Measurements from ENCODE around the gene FKBP5. TPM values are rescaled to one million over a fixed set of nuclear protein-coding genes. Genes with fewer than 3 reads are reported as not detected.

Gene FKBP5
- total RNA-seq, 1 donor from 2014 or later = 108 TPM

GRCh38 chr6:35550437-35550836 lies 138.3 kb downstream of the FKBP5 start:
- TF ChIP-seq, protein P1, sequence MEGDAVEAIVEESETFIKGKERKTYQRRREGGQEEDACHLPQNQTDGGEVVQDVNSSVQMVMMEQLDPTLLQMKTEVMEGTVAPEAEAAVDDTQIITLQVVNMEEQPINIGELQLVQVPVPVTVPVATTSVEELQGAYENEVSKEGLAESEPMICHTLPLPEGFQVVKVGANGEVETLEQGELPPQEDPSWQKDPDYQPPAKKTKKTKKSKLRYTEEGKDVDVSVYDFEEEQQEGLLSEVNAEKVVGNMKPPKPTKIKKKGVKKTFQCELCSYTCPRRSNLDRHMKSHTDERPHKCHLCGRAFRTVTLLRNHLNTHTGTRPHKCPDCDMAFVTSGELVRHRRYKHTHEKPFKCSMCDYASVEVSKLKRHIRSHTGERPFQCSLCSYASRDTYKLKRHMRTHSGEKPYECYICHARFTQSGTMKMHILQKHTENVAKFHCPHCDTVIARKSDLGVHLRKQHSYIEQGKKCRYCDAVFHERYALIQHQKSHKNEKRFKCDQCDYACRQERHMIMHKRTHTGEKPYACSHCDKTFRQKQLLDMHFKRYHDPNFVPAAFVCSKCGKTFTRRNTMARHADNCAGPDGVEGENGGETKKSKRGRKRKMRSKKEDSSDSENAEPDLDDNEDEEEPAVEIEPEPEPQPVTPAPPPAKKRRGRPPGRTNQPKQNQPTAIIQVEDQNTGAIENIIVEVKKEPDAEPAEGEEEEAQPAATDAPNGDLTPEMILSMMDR (IDR thresholded peaks at IDR 0.05) = no peak

DNA sequence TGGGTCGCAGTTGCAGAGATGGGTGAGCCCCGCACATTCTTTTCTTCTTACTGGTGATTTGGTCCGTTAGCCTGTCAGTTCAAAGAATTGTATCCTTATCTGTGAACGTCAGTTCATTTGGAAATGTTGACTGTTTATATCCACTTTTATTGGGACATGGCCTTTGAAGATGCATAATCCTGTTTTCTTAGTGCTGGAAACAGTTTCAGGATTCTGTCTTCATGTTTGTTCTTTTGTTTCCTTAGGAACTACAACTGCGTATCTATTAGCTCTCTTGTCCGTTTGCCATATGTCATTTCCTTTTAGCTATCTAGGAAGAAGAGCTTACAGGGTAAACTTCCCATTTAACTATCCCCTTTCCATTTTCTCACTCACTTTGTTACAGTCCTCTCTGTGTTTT lies 141.0 kb downstream of the FKBP5 start:
- H3K27me3 Mint-ChIP-seq (ENCODE audit: unreplicated experiment) = peaks cover 26% of the 10 kb centered on the region
- TF ChIP-seq, protein P1 (IDR thresholded peaks at IDR 0.05) = no peak
- H3K27ac Mint-ChIP-seq (ENCODE audit: unreplicated experiment) = no peak overlapping the region
- H3K4me3 Mint-ChIP-seq (ENCODE audit: unreplicated experiment) = no peak overlapping the region
- peaks cover 11% of the 10 kb centered on the region for H3K9me3 Mint-ChIP-seq (ENCODE audit: unreplicated experiment)
- no peaks in the 10 kb centered on the region for H3K4me1 Mint-ChIP-seq (ENCODE audit: unreplicated experiment)
- DNase-seq (ENCODE audit: extremely low spot score, unreplicated experiment) = no peak
- peaks cover 3% of the 10 kb centered on the region for H3K36me3 Mint-ChIP-seq (ENCODE audit: unreplicated experiment)

More at GRCh38 chr6:35550437-35550836, 138.3 kb downstream of the FKBP5 start:
- Mint-ChIP-seq H3K9me3 (ENCODE audit: unreplicated experiment) (peaks cover 11% of the 10 kb centered on the region), H3K4me1 (ENCODE audit: unreplicated experiment) (no peaks in the 10 kb centered on the region), H3K27me3 (ENCODE audit: unreplicated experiment) (peaks cover 29% of the 10 kb centered on the region), H3K27ac (ENCODE audit: unreplicated experiment) (no peak overlapping the region), H3K4me3 (ENCODE audit: unreplicated experiment) (no peak overlapping the region), H3K36me3 (ENCODE audit: unreplicated experiment) (peaks cover 3% of the 10 kb centered on the region)
- DNase-seq (ENCODE audit: extremely low spot score, unreplicated experiment) = no peak

DNA sequence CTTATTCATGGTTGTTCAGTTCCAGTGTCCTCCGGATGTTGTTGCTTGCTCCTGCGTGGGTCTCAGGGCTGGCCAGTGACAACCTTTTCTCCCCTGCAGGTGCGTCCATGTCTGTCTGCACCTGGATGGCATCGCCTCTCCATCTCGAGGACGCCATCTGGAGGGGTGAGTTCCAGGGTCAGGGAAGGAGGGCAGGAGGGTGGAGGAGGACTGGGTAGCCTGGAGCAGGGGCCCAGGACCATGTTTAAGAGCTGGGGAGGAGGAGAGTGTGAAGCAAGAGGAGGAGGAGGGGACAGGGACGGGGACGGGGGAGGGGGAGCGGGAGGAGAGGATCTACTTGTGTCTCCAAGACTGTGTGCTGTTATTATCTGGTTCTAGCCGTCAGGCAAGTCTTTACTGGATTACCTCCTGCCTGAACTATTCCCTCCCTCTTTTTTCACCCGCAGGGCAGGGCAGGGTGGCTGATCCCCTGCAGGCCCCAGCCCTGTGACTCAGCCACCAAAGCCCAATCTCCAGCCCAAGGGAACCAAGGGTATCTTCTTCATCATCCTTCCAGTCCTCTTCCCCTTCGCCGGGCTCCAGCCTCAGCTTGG lies 143.8 kb downstream of the FKBP5 start:
- H3K4me1 Mint-ChIP-seq (ENCODE audit: unreplicated experiment) = no peaks in the 10 kb centered on the region
- H3K36me3 Mint-ChIP-seq (ENCODE audit: unreplicated experiment) = peaks cover 2% of the 10 kb centered on the region
- peaks cover 9% of the 10 kb centered on the region for H3K9me3 Mint-ChIP-seq (ENCODE audit: unreplicated experiment)
- TF ChIP-seq, protein P1 (IDR thresholded peaks at IDR 0.05) = no peak
- H3K27me3 Mint-ChIP-seq (ENCODE audit: unreplicated experiment) = peaks cover 17% of the 10 kb centered on the region
- no peak overlapping the region for H3K4me3 Mint-ChIP-seq (ENCODE audit: unreplicated experiment)
- DNase-seq (ENCODE audit: extremely low spot score, unreplicated experiment) = no peak
- no peak overlapping the region for H3K27ac Mint-ChIP-seq (ENCODE audit: unreplicated experiment)

GRCh38 chr6:35543459-35544193 lies 145.1 kb downstream of the FKBP5 start:
- H3K9me3 Mint-ChIP-seq (ENCODE audit: unreplicated experiment) = peaks cover 6% of the 10 kb centered on the region
- TF ChIP-seq, protein P1 (IDR thresholded peaks at IDR 0.05) = no peak
- H3K27me3 Mint-ChIP-seq (ENCODE audit: unreplicated experiment) = peaks cover 20% of the 10 kb centered on the region
- no peak for DNase-seq (ENCODE audit: extremely low spot score, unreplicated experiment)
- H3K4me3 Mint-ChIP-seq (ENCODE audit: unreplicated experiment) = no peak overlapping the region
- H3K27ac Mint-ChIP-seq (ENCODE audit: unreplicated experiment) = no peak overlapping the region
- no peaks in the 10 kb centered on the region for H3K4me1 Mint-ChIP-seq (ENCODE audit: unreplicated experiment)
- peaks cover 2% of the 10 kb centered on the region for H3K36me3 Mint-ChIP-seq (ENCODE audit: unreplicated experiment)

GRCh38 chr6:35541836-35542235 lies 146.9 kb downstream of the FKBP5 start:
- Mint-ChIP-seq H3K4me1 (ENCODE audit: unreplicated experiment) (no peaks in the 10 kb centered on the region), H3K4me3 (ENCODE audit: unreplicated experiment) (no peak overlapping the region), H3K27ac (ENCODE audit: unreplicated experiment) (no peak overlapping the region), H3K27me3 (ENCODE audit: unreplicated experiment) (peaks cover 11% of the 10 kb centered on the region), H3K36me3 (ENCODE audit: unreplicated experiment) (peaks cover 2% of the 10 kb centered on the region), H3K9me3 (ENCODE audit: unreplicated experiment) (peaks cover 6% of the 10 kb centered on the region)
- DNase-seq (ENCODE audit: extremely low spot score, unreplicated experiment) = no peak
- TF ChIP-seq, protein P1 (IDR thresholded peaks at IDR 0.05) = no peak
